Measurements from ENCODE around the gene MAST1. TPM values are rescaled to one million over a fixed set of nuclear protein-coding genes. Genes with fewer than 3 reads are reported as not detected.

MAST1 gene
- total RNA-seq, 1 experiment from 2014 or later, result 28.9 TPM

DNA sequence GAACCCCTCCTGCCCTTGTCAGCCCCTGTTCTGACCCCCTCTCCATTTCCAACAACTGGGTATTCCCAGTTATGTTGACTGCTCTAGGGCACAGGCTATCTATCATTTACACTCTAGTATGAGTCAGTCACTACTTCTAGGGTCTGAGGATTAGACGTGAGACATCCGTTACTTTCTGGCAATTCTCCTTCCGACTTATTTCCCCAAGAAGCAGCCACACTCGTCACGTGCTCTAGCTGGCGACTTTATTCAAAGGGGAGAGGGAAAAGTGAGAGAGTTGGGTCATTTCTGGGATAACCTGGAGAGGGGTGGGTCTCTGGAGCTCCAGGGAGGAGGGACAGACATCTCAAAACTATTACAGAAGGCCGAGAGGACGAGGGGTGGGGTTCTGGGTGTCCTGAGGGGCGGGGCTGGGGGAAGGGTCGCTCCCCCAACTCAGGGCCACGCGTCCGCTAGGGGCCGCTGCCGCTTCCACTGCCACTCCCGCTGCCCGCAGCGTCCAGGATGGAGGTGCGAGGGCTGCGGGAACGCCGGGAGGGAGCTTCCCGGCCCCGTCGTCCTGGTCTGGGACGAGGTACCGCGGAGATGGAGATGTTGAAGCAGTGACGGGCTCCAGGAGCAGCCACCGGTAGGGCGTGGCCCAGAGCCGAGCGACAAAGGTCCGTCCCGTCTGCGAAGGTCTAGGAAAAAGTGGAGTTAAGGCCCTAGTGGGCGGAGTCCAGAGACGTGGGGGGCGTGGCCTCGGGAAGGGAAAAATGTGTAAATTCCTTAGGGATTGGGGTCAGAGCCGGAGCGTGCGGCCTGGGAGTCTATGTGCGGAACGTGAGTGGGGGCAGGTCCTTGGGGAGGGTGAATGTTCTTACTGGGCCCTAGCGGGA, 12.8 kb upstream of the MAST1 start (continued):
- TF ChIP-seq POLR2AphosphoS5 (IDR thresholded peaks at IDR 0.05; ENCODE audit: low read depth, low read length) (peak; percentile 24; the same call in 1 of the 2 replicates), YY1 (IDR thresholded peaks at IDR 0.05; ENCODE audit: extremely low read depth, insufficient replicate concordance, low read depth, low read length) (no peak), EZH2 (IDR thresholded peaks at IDR 0.05) (no peak), CEBPB (IDR thresholded peaks at IDR 0.05; ENCODE audit: low read depth) (no peak), CTCF (IDR thresholded peaks at IDR 0.05 in 2 of 3, conservative IDR thresholded peaks at IDR 0.05 in 1 of 3; ENCODE audit: borderline replicate concordance in 1 of 3, insufficient read depth in 1 of 3, low read depth in 2 of 3, low read length in 2 of 3) (peak; percentile 44 to 77 (median 74); a peak in 5 of 6 replicates), ZFX (IDR thresholded peaks at IDR 0.05) (peak; percentile 22; the same call in 1 of the 2 replicates), FOSL1 (IDR thresholded peaks at IDR 0.05; ENCODE audit: low read depth) (no peak), ELF1 (IDR thresholded peaks at IDR 0.05; ENCODE audit: borderline replicate concordance, low read depth) (no peak)
- TF ChIP-seq, protein P1, sequence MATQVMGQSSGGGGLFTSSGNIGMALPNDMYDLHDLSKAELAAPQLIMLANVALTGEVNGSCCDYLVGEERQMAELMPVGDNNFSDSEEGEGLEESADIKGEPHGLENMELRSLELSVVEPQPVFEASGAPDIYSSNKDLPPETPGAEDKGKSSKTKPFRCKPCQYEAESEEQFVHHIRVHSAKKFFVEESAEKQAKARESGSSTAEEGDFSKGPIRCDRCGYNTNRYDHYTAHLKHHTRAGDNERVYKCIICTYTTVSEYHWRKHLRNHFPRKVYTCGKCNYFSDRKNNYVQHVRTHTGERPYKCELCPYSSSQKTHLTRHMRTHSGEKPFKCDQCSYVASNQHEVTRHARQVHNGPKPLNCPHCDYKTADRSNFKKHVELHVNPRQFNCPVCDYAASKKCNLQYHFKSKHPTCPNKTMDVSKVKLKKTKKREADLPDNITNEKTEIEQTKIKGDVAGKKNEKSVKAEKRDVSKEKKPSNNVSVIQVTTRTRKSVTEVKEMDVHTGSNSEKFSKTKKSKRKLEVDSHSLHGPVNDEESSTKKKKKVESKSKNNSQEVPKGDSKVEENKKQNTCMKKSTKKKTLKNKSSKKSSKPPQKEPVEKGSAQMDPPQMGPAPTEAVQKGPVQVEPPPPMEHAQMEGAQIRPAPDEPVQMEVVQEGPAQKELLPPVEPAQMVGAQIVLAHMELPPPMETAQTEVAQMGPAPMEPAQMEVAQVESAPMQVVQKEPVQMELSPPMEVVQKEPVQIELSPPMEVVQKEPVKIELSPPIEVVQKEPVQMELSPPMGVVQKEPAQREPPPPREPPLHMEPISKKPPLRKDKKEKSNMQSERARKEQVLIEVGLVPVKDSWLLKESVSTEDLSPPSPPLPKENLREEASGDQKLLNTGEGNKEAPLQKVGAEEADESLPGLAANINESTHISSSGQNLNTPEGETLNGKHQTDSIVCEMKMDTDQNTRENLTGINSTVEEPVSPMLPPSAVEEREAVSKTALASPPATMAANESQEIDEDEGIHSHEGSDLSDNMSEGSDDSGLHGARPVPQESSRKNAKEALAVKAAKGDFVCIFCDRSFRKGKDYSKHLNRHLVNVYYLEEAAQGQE (IDR thresholded peaks at IDR 0.05; ENCODE audit: low read depth), result no peak
